GM12891 (cell line): ENCODE data around the gene NPTX2.
A peak's percentile ranks its signal among the peaks of the same experiment; 100 is the strongest.

Experiments
- DNase-seq: peaks from one replicate; pipeline ENCODE4 v3.0.0; 2011; ENCODE audit warnings: low spot score; ENCODE audit not compliant: insufficient read length
- FAIRE-seq: peaks from 2 replicates; lab custom pipeline; 2011; peaks lifted over from hg19 to GRCh38; lab: Jason Lieb, UNC
- PAX5 ChIP-seq: IDR thresholded peaks from 2 replicates; pipeline ENCODE4 v1.6.1; 2011; ENCODE audit warnings: low read length, moderate library complexity, mild to moderate bottlenecking; ENCODE audit not compliant: insufficient read depth, severe bottlenecking
- POLR2A ChIP-seq: IDR thresholded peaks from 2 replicates; pipeline ENCODE4 v1.6.1; 2011; ENCODE audit warnings: low read depth, low read length, control low read depth
- POLR2AphosphoS5 ChIP-seq: IDR thresholded peaks from 2 replicates; pipeline ENCODE4 v1.6.1; 2011; ENCODE audit warnings: low read depth, low read length, control low read depth
- POU2F2 ChIP-seq: IDR thresholded peaks from 2 replicates; pipeline ENCODE4 v1.6.1; 2011; ENCODE audit warnings: low read depth, mild to moderate bottlenecking, control low read depth, low read length, moderate library complexity
- SPI1 ChIP-seq: IDR thresholded peaks from 2 replicates; pipeline ENCODE4 v1.6.1; 2011; ENCODE audit warnings: low read depth, low read length, control low read depth
- TAF1 ChIP-seq: IDR thresholded peaks from 2 replicates; pipeline ENCODE4 v1.6.1; 2011; ENCODE audit warnings: low read depth, low read length, control low read depth

The NPTX2 gene

GRCh38 chr7:98630149-98630548 is 13.1 kb downstream of the NPTX2 start:
- no peak for DNase-seq
- FAIRE-seq, result no peak
- TF ChIP-seq TAF1 (no peak), POLR2AphosphoS5 (no peak)

- FAIRE-seq, result no peak
These were observed 13.7 kb downstream of the NPTX2 start for GRCh38 chr7:98630770-98631169.

GRCh38 chr7:98638853-98639252 is 21.8 kb downstream of the NPTX2 start:
- TF ChIP-seq POLR2AphosphoS5, result no peak
- DNase-seq (no peak), FAIRE-seq (no peak)

More at GRCh38 chr7:98630770-98631169, 13.7 kb downstream of the NPTX2 start:
- no peak for DNase-seq
- TF ChIP-seq POU2F2 (no peak), SPI1 (no peak), TAF1 (no peak), POLR2A (no peak), POLR2AphosphoS5 (no peak), PAX5 (no peak)

- FAIRE-seq (no peak), DNase-seq (no peak)
- TF ChIP-seq TAF1 (no peak), POU2F2 (no peak), SPI1 (no peak), POLR2AphosphoS5 (no peak), POLR2A (no peak), PAX5 (no peak)
These were observed 23.3 kb downstream of the NPTX2 start for GRCh38 chr7:98640375-98640774.

DNA sequence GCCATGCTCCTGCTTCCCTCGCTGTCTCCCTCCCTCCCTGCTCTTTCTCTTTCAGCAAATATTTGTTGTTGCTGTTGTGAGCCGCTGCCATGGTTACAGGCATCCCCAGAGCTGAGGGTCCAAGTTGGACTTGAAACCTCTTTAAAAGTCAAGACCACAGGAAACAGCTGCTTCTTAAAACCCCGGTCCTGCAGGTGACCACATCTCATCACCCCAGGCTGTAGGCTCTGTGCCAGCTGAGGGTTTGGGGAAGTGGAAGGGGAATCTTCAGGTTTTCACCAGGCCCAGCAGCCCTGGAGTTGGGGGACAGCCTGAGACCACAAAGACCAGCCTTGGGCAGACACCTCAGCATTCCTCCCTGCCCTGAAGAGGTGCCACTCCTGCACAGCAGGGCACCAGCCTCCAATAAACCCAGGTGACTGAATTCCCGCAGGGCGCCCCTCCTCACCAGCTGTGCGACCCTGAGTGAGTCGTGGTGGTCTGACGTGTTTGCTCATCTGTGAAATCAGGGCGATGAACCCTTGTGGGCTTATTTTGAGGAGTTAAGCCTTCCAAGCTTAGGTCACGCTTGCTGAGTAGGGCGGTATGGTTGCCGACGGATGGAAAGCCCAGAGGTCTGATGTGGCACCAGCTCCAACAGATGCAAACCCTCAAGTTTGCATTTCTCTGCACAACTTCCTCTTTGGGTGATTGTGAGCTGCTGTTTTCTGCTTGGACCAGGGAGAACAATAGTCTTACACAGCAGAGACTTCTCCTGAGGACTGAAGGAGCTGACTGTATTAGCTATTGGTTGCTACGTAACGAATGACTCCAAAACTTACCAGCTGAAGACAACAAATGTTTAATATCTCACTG is 24.8 kb downstream of the NPTX2 start:
- DNase-seq (peak; percentile 54), FAIRE-seq (peak; percentile 92)

GRCh38 chr7:98643236-98643985 is 26.3 kb downstream of the NPTX2 start:
- TF ChIP-seq SPI1 (no peak), POU2F2 (no peak), TAF1 (no peak), POLR2AphosphoS5 (no peak), PAX5 (no peak), POLR2A (no peak)
- DNase-seq (no peak), FAIRE-seq (no peak)

More for the DNA sequence above, 24.8 kb downstream of the NPTX2 start:
- peak; percentile 82 for TF ChIP-seq SPI1
- peak; percentile 96 for TF ChIP-seq PAX5
- peak; percentile 83; the same call in 1 of the 2 replicates for TF ChIP-seq POU2F2
- no peak for TF ChIP-seq TAF1

- FAIRE-seq (no peak), DNase-seq (no peak)
- TF ChIP-seq POLR2A (no peak), TAF1 (no peak), POLR2AphosphoS5 (no peak), PAX5 (no peak)
These were observed 29.4 kb downstream of the NPTX2 start for GRCh38 chr7:98646465-98646864.

GRCh38 chr7:98647326-98647725 is 30.2 kb downstream of the NPTX2 start:
- FAIRE-seq, result no peak
- TF ChIP-seq PAX5 (no peak), TAF1 (no peak), POLR2A (no peak), POLR2AphosphoS5 (no peak), POU2F2 (no peak), SPI1 (no peak)

DNA sequence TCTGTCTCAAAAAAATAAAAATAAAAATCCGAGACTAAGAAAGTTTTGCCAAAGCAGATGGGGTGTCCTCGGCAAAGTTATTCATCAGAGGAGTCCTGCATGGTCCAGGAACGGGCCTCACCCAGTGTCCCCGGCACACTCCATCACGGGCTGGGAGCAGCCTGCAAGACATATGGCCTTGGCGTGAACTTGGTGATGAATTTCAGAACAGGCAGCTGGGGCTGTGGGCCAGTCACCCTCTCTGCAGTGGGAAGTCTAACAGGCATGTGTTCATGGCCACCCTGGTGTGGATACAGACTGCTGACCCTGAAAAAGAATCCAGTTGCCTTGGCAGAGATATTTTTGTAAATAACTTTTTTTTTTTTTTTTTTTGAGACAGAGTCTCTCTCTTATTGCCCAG is 34.7 kb downstream of the NPTX2 start:
- no peak for TF ChIP-seq PAX5
- TF ChIP-seq POLR2AphosphoS5, result no peak
- no peak for TF ChIP-seq POLR2A
- no peak for TF ChIP-seq SPI1
- TF ChIP-seq TAF1, result no peak
- no peak for TF ChIP-seq POU2F2
- no peak for FAIRE-seq
- no peak for DNase-seq

More at GRCh38 chr7:98647326-98647725, 30.2 kb downstream of the NPTX2 start:
- no peak for DNase-seq
